ENCODE results near the gene SPATS1.

The SPATS1 gene

GRCh38 chr6:44377484-44377883 is 35.0 kb downstream of the SPATS1 start:
- no peak for DNase-seq (ENCODE audit: extremely low read depth, insufficient read length)
- Histone ChIP-seq H3K27me3 (replicated peaks; ENCODE audit: control insufficient read depth, insufficient read depth, low read length) (no peaks in the 10 kb centered on the region; the same call in 1 of the 2 replicates), H3K36me3 (ENCODE audit: control insufficient read depth, insufficient read depth, low read length) (no peaks in the 10 kb centered on the region), H3K4me3 (replicated peaks; ENCODE audit: low read depth, low read length) (no peak overlapping the region)
- no peak for TF ChIP-seq CTCF (IDR thresholded peaks at IDR 0.05; ENCODE audit: insufficient read depth, low read length, poor library complexity, severe bottlenecking)

- no peak for TF ChIP-seq CTCF (IDR thresholded peaks at IDR 0.05; ENCODE audit: insufficient read depth, low read length, poor library complexity, severe bottlenecking)
- Histone ChIP-seq H3K27me3 (replicated peaks; ENCODE audit: control insufficient read depth, insufficient read depth, low read length) (no peaks in the 10 kb centered on the region; the same call in 1 of the 2 replicates), H3K4me3 (replicated peaks; ENCODE audit: low read depth, low read length) (no peak overlapping the region), H3K36me3 (ENCODE audit: control insufficient read depth, insufficient read depth, low read length) (no peaks in the 10 kb centered on the region)
- DNase-seq (ENCODE audit: extremely low read depth, insufficient read length), result no peak
Observed at GRCh38 chr6:44377971-44378370, 35.5 kb downstream of the SPATS1 start.

- no peak for DNase-seq (ENCODE audit: extremely low read depth, insufficient read length)
- no peaks in the 10 kb centered on the region for H3K36me3 ChIP-seq (ENCODE audit: control insufficient read depth, insufficient read depth, low read length)
- no peak for TF ChIP-seq CTCF (IDR thresholded peaks at IDR 0.05; ENCODE audit: insufficient read depth, low read length, poor library complexity, severe bottlenecking)
Observed at GRCh38 chr6:44381739-44382138, 39.3 kb downstream of the SPATS1 start.

GRCh38 chr6:44386364-44386928 is 44.0 kb downstream of the SPATS1 start:
- H3K4me3 ChIP-seq (replicated peaks; ENCODE audit: low read depth, low read length), result peak overlapping the region; percentile 85
- no peak for DNase-seq (ENCODE audit: extremely low read depth, insufficient read length)
- no peak for TF ChIP-seq CTCF (IDR thresholded peaks at IDR 0.05; ENCODE audit: insufficient read depth, low read length, poor library complexity, severe bottlenecking)
- H3K27me3 ChIP-seq (replicated peaks; ENCODE audit: control insufficient read depth, insufficient read depth, low read length), result no peaks in the 10 kb centered on the region; the same call in 1 of the 2 replicates
- no peaks in the 10 kb centered on the region for H3K36me3 ChIP-seq (ENCODE audit: control insufficient read depth, insufficient read depth, low read length)

More at GRCh38 chr6:44381739-44382138, 39.3 kb downstream of the SPATS1 start:
- no peak overlapping the region for H3K4me3 ChIP-seq (replicated peaks; ENCODE audit: low read depth, low read length)
- H3K27me3 ChIP-seq (replicated peaks; ENCODE audit: control insufficient read depth, insufficient read depth, low read length), result no peaks in the 10 kb centered on the region; the same call in 1 of the 2 replicates

GRCh38 chr6:44386929-44387345 is 44.5 kb downstream of the SPATS1 start:
- no peak for DNase-seq (ENCODE audit: extremely low read depth, insufficient read length)
- peaks cover 2% of the 10 kb centered on the region; the same call in 1 of the 2 replicates for H3K36me3 ChIP-seq (ENCODE audit: control insufficient read depth, insufficient read depth, low read length)
- H3K27me3 ChIP-seq (replicated peaks; ENCODE audit: control insufficient read depth, insufficient read depth, low read length), result no peaks in the 10 kb centered on the region; the same call in 1 of the 2 replicates
- no peak for TF ChIP-seq CTCF (IDR thresholded peaks at IDR 0.05; ENCODE audit: insufficient read depth, low read length, poor library complexity, severe bottlenecking)
- peak overlapping the region; percentile 85 for H3K4me3 ChIP-seq (replicated peaks; ENCODE audit: low read depth, low read length)

Measured in GM06990 (cell line).